Keratinocyte (primary cell): ENCODE measurements around the gene ATP4A.

Experiments
- EZH2 ChIP-seq: IDR thresholded peaks from one replicate; pipeline ENCODE4 v1.6.1; 2012; ENCODE audit warnings: inconsistent platforms, mild to moderate bottlenecking, low read length, moderate library complexity
- TF ChIP-seq, protein P1 (sequence below), 3 experiments: IDR thresholded peaks in 1 of 3; conservative IDR thresholded peaks in 1 of 3; optimal IDR thresholded peaks in 1 of 3; 2 replicates in 2 of 3; 3 replicates in 1 of 3; pipeline versions ENCODE3 to v1.5.1; 2011; ENCODE audit warnings: low read length in 3 of 3, mild to moderate bottlenecking in 3 of 3, moderate library complexity in 2 of 3, control low read depth in 1 of 3, inconsistent platforms in 1 of 3; ENCODE audit not compliant: insufficient read depth in 2 of 3; ENCODE audit errors: extremely low read depth in 1 of 3

GRCh38 chr19:35522745-35523327 is 40.6 kb downstream of the ATP4A start:
- TF ChIP-seq, protein P1, sequence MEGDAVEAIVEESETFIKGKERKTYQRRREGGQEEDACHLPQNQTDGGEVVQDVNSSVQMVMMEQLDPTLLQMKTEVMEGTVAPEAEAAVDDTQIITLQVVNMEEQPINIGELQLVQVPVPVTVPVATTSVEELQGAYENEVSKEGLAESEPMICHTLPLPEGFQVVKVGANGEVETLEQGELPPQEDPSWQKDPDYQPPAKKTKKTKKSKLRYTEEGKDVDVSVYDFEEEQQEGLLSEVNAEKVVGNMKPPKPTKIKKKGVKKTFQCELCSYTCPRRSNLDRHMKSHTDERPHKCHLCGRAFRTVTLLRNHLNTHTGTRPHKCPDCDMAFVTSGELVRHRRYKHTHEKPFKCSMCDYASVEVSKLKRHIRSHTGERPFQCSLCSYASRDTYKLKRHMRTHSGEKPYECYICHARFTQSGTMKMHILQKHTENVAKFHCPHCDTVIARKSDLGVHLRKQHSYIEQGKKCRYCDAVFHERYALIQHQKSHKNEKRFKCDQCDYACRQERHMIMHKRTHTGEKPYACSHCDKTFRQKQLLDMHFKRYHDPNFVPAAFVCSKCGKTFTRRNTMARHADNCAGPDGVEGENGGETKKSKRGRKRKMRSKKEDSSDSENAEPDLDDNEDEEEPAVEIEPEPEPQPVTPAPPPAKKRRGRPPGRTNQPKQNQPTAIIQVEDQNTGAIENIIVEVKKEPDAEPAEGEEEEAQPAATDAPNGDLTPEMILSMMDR (optimal IDR thresholded peaks at IDR 0.05 in 1 of 3, IDR thresholded peaks at IDR 0.05 in 1 of 3, conservative IDR thresholded peaks at IDR 0.05 in 1 of 3; ENCODE audit: extremely low read depth in 1 of 3, insufficient read depth in 2 of 3, low read length in 3 of 3), result no peak
- TF ChIP-seq EZH2, result no peak
